ENCODE data around the gene TM7SF2. TPM values are rescaled to one million over a fixed set of nuclear protein-coding genes. Genes with fewer than 3 reads are reported as not detected.

Gene TM7SF2
- total RNA-seq, 4 donors from 2014 or later, result 7.1 to 25.2 (median 18.3) TPM

DNA sequence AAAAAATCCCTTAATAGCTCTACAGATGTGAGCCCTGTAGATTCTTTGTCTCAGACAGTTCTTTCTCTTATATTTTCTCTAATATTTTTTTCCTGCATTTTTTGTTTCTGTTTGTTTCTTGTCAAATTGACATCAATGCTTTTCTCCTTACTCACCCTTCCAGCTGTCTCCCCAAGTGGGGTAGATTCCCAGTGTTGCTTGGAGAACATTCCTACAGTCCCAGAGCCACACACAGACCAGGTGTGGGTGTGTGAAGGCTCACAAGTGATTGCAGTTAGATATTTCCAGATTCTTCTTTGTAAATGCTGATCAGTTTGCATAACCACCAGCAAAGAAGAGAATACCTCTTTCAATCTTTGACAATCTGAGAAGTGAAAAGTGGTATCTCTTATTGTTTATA lies 8.2 kb upstream of the TM7SF2 start:
- Histone ChIP-seq H3K9me3 (no peaks in the 10 kb centered on the region), H3K27me3 (no peaks in the 10 kb centered on the region), H3K36me3 (peaks cover 0 to 59% of the 10 kb centered on the region in 2 donors), H3K27ac (no peak overlapping the region), H3K4me3 (no peak overlapping the region), H3K4me1 (peaks cover 0 to 31% (median 0%) of the 10 kb centered on the region in 3 donors)
- TF ChIP-seq, protein P1, sequence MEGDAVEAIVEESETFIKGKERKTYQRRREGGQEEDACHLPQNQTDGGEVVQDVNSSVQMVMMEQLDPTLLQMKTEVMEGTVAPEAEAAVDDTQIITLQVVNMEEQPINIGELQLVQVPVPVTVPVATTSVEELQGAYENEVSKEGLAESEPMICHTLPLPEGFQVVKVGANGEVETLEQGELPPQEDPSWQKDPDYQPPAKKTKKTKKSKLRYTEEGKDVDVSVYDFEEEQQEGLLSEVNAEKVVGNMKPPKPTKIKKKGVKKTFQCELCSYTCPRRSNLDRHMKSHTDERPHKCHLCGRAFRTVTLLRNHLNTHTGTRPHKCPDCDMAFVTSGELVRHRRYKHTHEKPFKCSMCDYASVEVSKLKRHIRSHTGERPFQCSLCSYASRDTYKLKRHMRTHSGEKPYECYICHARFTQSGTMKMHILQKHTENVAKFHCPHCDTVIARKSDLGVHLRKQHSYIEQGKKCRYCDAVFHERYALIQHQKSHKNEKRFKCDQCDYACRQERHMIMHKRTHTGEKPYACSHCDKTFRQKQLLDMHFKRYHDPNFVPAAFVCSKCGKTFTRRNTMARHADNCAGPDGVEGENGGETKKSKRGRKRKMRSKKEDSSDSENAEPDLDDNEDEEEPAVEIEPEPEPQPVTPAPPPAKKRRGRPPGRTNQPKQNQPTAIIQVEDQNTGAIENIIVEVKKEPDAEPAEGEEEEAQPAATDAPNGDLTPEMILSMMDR (IDR thresholded peaks at IDR 0.05), result no peak
- TF ChIP-seq POLR2AphosphoS5 (IDR thresholded peaks at IDR 0.05) (no peak), EP300 (IDR thresholded peaks at IDR 0.05) (no peak), POLR2A (IDR thresholded peaks at IDR 0.05) (no peak)
- ATAC-seq, result no peak

DNA sequence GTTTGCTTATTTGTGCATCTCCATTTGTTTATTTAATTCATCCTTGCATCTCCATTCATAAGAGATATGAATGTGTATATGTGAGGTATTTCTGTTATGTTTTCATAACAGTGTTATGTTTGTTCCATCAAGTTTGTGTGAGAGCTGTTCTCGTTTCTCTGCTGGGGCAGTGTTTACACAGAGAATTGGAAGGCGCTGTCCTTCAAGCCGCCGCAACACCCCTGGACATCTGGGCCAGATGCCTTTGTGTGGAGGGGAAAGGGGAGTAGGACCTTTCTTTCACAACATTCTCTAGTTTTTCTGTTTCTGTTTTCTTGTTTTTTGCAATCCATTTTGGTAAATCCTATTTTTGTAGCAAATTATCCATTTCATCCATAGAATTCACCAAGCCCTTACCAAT lies 7.0 kb upstream of the TM7SF2 start:
- Histone ChIP-seq H3K4me1 (peaks cover 0 to 31% (median 0%) of the 10 kb centered on the region in 3 donors), H3K27me3 (no peaks in the 10 kb centered on the region), H3K9me3 (no peaks in the 10 kb centered on the region), H3K36me3 (peaks cover 0 to 60% of the 10 kb centered on the region in 2 donors), H3K4me3 (no peak overlapping the region), H3K27ac (no peak overlapping the region)
- WGBS, 2 donors (ENCODE audit: low coverage in 1 of 2), result 73 to 100% methylated on average over 1 to 4 of the region's 4 CpGs
- no peak for ATAC-seq
- no peak for TF ChIP-seq POLR2AphosphoS5 (IDR thresholded peaks at IDR 0.05)
- TF ChIP-seq EP300 (IDR thresholded peaks at IDR 0.05), result no peak
- TF ChIP-seq, protein P1 (IDR thresholded peaks at IDR 0.05), result no peak

DNA sequence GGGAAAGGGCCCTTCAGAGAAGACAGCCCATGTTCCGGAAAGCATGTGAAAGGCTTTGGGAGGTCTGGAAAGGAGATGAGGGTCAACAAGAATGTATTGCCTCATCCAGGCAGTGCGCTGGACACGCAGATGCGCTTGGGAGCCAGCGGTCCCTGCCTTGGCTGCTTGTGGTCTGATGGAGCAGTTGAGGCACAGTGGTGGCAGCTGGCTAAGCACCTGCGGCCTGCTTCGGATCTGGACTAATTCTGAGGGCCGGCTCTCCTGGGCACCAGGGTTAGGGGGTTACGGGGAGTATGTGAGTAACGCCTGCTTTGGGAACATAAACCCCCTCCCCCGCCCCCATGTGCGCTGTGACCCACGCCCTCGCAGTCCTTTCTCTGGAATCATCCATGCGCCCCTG lies 4.6 kb upstream of the TM7SF2 start:
- no peak for TF ChIP-seq EP300 (IDR thresholded peaks at IDR 0.05)
- TF ChIP-seq, protein P1 (IDR thresholded peaks at IDR 0.05), result no peak
- TF ChIP-seq POLR2AphosphoS5 (IDR thresholded peaks at IDR 0.05), result no peak
- ATAC-seq, result no peak
- H3K27ac ChIP-seq, result no peak overlapping the region
- no peaks in the 10 kb centered on the region for H3K9me3 ChIP-seq
- peaks cover 0 to 42% (median 6%) of the 10 kb centered on the region in 3 donors for H3K4me1 ChIP-seq
- peaks cover 0 to 61% of the 10 kb centered on the region in 2 donors for H3K36me3 ChIP-seq
- no peaks in the 10 kb centered on the region for H3K27me3 ChIP-seq
- 98% methylated on average over 7 of the region's 15 CpGs; no CpG with 5 or more reads in 1 of the 2 donors for WGBS, 2 donors (ENCODE audit: low coverage in 1 of 2)
- H3K4me3 ChIP-seq, result no peak overlapping the region

GRCh38 chr11:65107751-65108468 lies 3.8 kb upstream of the TM7SF2 start:
- no CpG with 5 or more reads among the region's 52 CpGs for WGBS, 2 donors (ENCODE audit: low coverage in 1 of 2)
- Histone ChIP-seq H3K27me3 (no peaks in the 10 kb centered on the region), H3K4me1 (peaks cover 2 to 42% (median 15%) of the 10 kb centered on the region in 3 donors), H3K4me3 (no peak overlapping the region), H3K9me3 (no peaks in the 10 kb centered on the region), H3K36me3 (peaks cover 0 to 56% of the 10 kb centered on the region in 2 donors), H3K27ac (no peak overlapping the region)
- TF ChIP-seq, protein P1 (IDR thresholded peaks at IDR 0.05), result no peak
- no peak for TF ChIP-seq EP300 (IDR thresholded peaks at IDR 0.05)
- ATAC-seq, result no peak

- peaks cover 4 to 47% (median 20%) of the 10 kb centered on the region in 3 donors for H3K4me1 ChIP-seq
- H3K4me3 ChIP-seq, result no peak overlapping the region
- H3K9me3 ChIP-seq, result no peaks in the 10 kb centered on the region
- TF ChIP-seq, protein P1 (IDR thresholded peaks at IDR 0.05), result no peak
- no peak for TF ChIP-seq POLR2A (IDR thresholded peaks at IDR 0.05)
- TF ChIP-seq POLR2AphosphoS5 (IDR thresholded peaks at IDR 0.05), result no peak
- no peak for TF ChIP-seq EP300 (IDR thresholded peaks at IDR 0.05)
- H3K36me3 ChIP-seq, result peaks cover 0 to 52% of the 10 kb centered on the region in 2 donors
- WGBS, 2 donors (ENCODE audit: low coverage in 1 of 2), result 90% methylated on average over 2 of the region's 38 CpGs; no CpG with 5 or more reads in 1 of the 2 donors
- H3K27ac ChIP-seq, result no peak overlapping the region
- no peak for ATAC-seq
- no peaks in the 10 kb centered on the region for H3K27me3 ChIP-seq
These were observed 3.1 kb upstream of the TM7SF2 start for GRCh38 chr11:65108469-65109123.

Data from gastroesophageal sphincter (tissue), 4 donors.